Astrocyte (in vitro differentiated cells and primary cell): ENCODE measurements around the gene TBC1D2B.
"Not testable (repeated sequence)": the region's sequence is repeated elsewhere in the genome, so short reads cannot be mapped to it uniquely, and the experiment has no call there.

Experiments used
- EZH2 ChIP-seq: IDR thresholded peaks from 2 replicates; pipeline ENCODE4 v1.6.1; 2012; ENCODE audit warnings: mild to moderate bottlenecking, low read length, inconsistent platforms; ENCODE audit not compliant: insufficient read depth
- TF ChIP-seq, protein P1 (sequence below): IDR thresholded peaks from 2 replicates; pipeline ENCODE4 v1.5.1; 2011; ENCODE audit warnings: low read depth, mild to moderate bottlenecking, inconsistent platforms, low read length, moderate library complexity; ENCODE audit not compliant: insufficient read depth

DNA sequence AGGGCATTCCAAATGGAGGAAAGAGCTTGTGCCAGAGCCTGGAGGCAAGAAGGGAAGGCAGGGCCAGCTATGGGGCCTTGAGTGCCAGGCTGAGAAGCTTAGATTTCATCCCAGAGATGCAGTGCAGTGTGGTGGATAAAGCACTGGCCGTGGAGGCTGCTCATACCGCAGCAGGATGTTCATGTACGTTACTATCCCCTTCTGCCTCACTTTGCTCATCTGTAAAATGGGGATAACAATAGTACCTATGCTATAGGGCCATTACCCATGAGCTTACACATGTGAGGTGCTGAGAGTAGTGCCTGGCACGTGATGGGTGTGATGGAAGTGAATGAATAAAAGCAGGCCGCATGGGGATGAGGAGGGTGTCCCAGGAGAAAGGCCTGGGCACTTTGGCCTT, 96.8 kb downstream of the TBC1D2B start:
- TF ChIP-seq, protein P1, sequence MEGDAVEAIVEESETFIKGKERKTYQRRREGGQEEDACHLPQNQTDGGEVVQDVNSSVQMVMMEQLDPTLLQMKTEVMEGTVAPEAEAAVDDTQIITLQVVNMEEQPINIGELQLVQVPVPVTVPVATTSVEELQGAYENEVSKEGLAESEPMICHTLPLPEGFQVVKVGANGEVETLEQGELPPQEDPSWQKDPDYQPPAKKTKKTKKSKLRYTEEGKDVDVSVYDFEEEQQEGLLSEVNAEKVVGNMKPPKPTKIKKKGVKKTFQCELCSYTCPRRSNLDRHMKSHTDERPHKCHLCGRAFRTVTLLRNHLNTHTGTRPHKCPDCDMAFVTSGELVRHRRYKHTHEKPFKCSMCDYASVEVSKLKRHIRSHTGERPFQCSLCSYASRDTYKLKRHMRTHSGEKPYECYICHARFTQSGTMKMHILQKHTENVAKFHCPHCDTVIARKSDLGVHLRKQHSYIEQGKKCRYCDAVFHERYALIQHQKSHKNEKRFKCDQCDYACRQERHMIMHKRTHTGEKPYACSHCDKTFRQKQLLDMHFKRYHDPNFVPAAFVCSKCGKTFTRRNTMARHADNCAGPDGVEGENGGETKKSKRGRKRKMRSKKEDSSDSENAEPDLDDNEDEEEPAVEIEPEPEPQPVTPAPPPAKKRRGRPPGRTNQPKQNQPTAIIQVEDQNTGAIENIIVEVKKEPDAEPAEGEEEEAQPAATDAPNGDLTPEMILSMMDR, result not testable (repeated sequence)
- not testable (repeated sequence) for TF ChIP-seq EZH2
